GM23248 (cell line): ENCODE data around the gene OR10H4.

Experiments
- EZH2 ChIP-seq: fragments of 200-600 bp; sonication (generic); IDR thresholded peaks from 2 replicates; pipeline ENCODE4 v1.6.1; 2018; ENCODE audit warnings: antibody characterized with exemption, mild to moderate bottlenecking; ENCODE audit not compliant: insufficient read depth, poor library complexity, severe bottlenecking
- EZH2phosphoT487 ChIP-seq: fragments of 200-600 bp; sonication (generic); IDR thresholded peaks from 2 replicates; pipeline ENCODE4 v1.6.1; 2018; ENCODE audit warnings: antibody characterized with exemption, moderate library complexity, mild to moderate bottlenecking, low read depth; ENCODE audit not compliant: insufficient read depth

- TF ChIP-seq EZH2 (no peak), EZH2phosphoT487 (no peak)
Observed at GRCh38 chr19:15991602-15992001, 42.8 kb downstream of the OR10H4 start.
